HG03521 (cell line): ENCODE data around the gene PSKH1.

Source experiments
- ATAC-seq: cut with Tn5 transposase; IDR thresholded peaks from one replicate; pipeline ENCODE4 v1.9.1; 2021; ENCODE audit warnings: mild to moderate bottlenecking, moderate library complexity; ENCODE audit not compliant: unreplicated experiment

Gene PSKH1

DNA sequence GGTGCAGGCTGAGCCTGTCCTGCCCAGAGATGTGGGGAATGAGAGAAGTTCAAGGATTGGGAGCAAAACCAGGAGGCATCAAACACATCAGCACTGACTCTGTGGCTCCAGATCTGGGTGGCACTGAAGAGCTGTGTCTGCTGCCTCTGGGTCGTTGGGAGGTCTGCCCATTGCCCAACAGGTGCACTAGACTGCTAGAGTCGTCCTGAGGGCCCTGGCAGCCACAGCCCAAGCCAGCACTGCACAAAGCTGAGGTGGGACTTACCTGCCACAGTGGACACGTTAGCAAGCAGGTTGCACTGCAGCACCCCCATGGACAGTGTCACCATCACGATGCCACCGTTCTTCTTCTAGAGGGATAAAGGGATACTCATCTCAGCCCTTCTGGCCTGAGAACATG, 84.0 kb downstream of the PSKH1 start:
- ATAC-seq = no peak

DNA sequence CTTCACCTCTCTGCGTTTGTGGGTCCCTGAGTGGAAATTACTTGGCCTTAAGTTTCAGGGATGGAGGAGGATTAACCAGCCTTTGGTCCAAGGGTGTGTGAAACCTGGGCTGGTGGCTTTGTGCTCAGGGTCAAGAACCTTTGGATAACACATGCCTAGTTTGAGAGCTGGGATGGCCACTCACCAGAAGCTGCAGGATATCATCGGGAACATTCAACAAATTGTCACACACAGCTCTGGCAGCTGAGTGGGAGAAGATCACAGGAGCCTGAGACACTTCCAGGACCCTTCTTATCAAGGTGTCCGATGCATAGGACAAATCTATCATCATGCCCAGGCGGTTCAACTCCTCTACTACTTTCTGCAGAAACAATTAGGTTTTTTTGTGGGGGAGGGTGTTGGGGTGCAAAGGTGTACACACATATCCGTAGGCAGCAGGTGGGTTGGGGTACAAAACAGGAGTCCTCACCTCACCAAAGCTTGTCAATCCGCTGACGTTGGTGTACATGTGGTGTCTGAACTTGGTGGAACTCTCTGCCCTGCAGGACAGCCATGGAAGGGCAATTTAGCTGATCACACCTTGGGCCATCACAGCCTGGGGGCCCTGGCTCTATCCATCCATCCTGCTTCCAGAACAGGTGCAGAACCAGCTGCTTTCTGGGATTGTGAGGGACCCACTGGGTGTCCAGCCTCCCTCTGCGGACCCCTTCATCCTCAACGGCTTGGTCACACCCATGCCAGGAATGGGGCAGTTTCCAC, 84.6 kb downstream of the PSKH1 start:
- no peak for ATAC-seq
